ENCODE measurements around the gene IFNGR2. TPM values are rescaled to one million over a fixed set of nuclear protein-coding genes. Genes with fewer than 3 reads are reported as not detected.

The IFNGR2 gene
- polyA plus RNA-seq, 2 of the 4 experiments (the other 2 are of a cell fraction), result 24.2 to 47.2 TPM

- Histone ChIP-seq H3K4me1 (no peaks in the 10 kb centered on the region), H3K4me2 (no peak overlapping the region), H3K9me3 (no peaks in the 10 kb centered on the region), H3K4me3 (no peak overlapping the region), H3K27ac (no peak overlapping the region)
- TF ChIP-seq USF2 (IDR thresholded peaks at IDR 0.05) (no peak), ATOH8 (CRISPR knock-in tag; IDR thresholded peaks at IDR 0.05; ENCODE audit: low read depth) (no peak), HOXB13 (CRISPR knock-in tag; IDR thresholded peaks at IDR 0.05; ENCODE audit: low read depth) (no peak), MAFK (IDR thresholded peaks at IDR 0.05; ENCODE audit: partially characterized antibody) (no peak), JUN (IDR thresholded peaks at IDR 0.05) (no peak), RCOR1 (IDR thresholded peaks at IDR 0.05; ENCODE audit: low read depth, low read length) (no peak), SREBF2 (IDR thresholded peaks at IDR 0.05) (no peak), ELK1 (IDR thresholded peaks at IDR 0.05; ENCODE audit: low read depth, low read length) (no peak), CBX8 (IDR thresholded peaks at IDR 0.05) (no peak), CTCF (IDR thresholded peaks at IDR 0.05) (no peak), FOSB (CRISPR knock-in tag; IDR thresholded peaks at IDR 0.05) (no peak), NR3C1 (IDR thresholded peaks at IDR 0.05) (no peak)
- no peak for ATAC-seq
- no peak for FAIRE-seq
- 83% methylated on average over 5 of the region's 5 CpGs for WGBS (ENCODE audit: missing lambda C conversion rate)
- DNase-seq (ENCODE audit: low read depth in 1 of 2, low spot score in 1 of 2), result no peak
- ChIA-PET POLR2A (no interaction called here), CTCF (no interaction called here)
Measured at GRCh38 chr21:33390479-33390878, 12.7 kb upstream of the IFNGR2 start.

GRCh38 chr21:33391656-33392055 is 11.6 kb upstream of the IFNGR2 start:
- no peaks in the 10 kb centered on the region for H3K4me1 ChIP-seq
- CTCF ChIA-PET, result no interaction called here
- POLR2A ChIA-PET, result no interaction called here
- no peak overlapping the region for H3K27ac ChIP-seq
- WGBS (ENCODE audit: missing lambda C conversion rate), result 74% methylated on average over 6 of the region's 6 CpGs
- ATAC-seq (no peak), DNase-seq (ENCODE audit: low read depth in 1 of 2, low spot score in 1 of 2) (no peak), FAIRE-seq (no peak)
- H3K9me3 ChIP-seq, result no peaks in the 10 kb centered on the region
- H3K4me2 ChIP-seq, result no peak overlapping the region
- no peak overlapping the region for H3K4me3 ChIP-seq
- TF ChIP-seq FOXS1 (CRISPR knock-in tag; IDR thresholded peaks at IDR 0.05) (no peak), PHF8 (IDR thresholded peaks at IDR 0.05; ENCODE audit: borderline replicate concordance, low read depth) (no peak), ELK1 (IDR thresholded peaks at IDR 0.05; ENCODE audit: low read depth, low read length) (no peak), JUNB (IDR thresholded peaks at IDR 0.05) (no peak), CHD4 (IDR thresholded peaks at IDR 0.05; ENCODE audit: borderline replicate concordance) (no peak), ZSCAN20 (CRISPR knock-in tag; IDR thresholded peaks at IDR 0.05) (no peak), EHMT2 (IDR thresholded peaks at IDR 0.05; ENCODE audit: low read depth) (no peak)
